ENCODE data around the gene SSBP2.
"Not testable (repeated sequence)": the region's sequence is repeated elsewhere in the genome, so short reads cannot be mapped to it uniquely, and the experiment has no call there.

The SSBP2 gene

DNA sequence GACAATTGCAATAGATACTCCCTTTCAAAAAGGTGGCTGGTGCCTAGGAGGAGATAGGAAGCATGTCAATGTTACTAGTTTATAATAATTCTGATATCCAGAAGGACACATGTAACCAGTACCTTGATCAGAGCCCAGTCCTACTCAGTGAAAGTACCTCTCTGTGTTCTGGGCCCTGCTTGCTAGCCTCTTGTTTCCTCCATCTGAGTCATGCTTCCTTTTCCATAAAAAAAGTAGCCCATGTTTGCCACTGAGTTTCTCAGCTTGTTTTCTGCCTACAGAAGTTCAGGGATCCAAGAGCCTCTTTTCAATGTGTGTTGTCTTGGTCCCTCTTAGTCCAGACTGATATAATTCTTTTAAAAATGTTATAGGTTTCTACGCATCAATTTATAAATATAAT, 149.0 kb downstream of the SSBP2 start:
- TF ChIP-seq, protein P1, sequence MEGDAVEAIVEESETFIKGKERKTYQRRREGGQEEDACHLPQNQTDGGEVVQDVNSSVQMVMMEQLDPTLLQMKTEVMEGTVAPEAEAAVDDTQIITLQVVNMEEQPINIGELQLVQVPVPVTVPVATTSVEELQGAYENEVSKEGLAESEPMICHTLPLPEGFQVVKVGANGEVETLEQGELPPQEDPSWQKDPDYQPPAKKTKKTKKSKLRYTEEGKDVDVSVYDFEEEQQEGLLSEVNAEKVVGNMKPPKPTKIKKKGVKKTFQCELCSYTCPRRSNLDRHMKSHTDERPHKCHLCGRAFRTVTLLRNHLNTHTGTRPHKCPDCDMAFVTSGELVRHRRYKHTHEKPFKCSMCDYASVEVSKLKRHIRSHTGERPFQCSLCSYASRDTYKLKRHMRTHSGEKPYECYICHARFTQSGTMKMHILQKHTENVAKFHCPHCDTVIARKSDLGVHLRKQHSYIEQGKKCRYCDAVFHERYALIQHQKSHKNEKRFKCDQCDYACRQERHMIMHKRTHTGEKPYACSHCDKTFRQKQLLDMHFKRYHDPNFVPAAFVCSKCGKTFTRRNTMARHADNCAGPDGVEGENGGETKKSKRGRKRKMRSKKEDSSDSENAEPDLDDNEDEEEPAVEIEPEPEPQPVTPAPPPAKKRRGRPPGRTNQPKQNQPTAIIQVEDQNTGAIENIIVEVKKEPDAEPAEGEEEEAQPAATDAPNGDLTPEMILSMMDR (IDR thresholded peaks at IDR 0.05; ENCODE audit: low read depth, low read length, missing control alignments) = no peak
- DNase-seq (ENCODE audit: low read depth) = no peak
- H3K4me3 ChIP-seq (ENCODE audit: low read depth, low read length) = no peak overlapping the region
- in situ Hi-C loops (cut with HindIII; ENCODE audit: low sequenced_read_pairs) = no loop called here

DNA sequence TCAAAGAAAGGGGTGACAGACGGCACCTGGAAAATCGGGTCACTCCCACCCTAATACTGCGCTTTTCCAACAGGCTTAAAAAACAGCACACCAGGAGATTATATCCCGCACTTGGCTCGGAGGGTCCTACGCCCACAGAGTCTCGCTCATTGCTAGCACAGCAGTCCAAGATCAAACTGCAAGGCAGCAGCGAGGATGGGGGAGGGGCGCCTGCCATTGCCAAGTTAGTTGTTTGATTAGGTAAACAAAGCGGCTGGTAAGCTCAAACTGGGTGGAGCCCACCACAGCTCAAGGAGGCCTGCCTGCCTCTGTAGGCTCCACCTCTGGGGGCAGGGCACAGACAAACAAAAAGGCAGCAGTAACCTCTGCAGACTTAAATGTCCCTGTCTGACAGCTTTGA, 158.8 kb downstream of the SSBP2 start:
- DNase-seq (ENCODE audit: low read depth); in situ Hi-C loops (cut with HindIII; ENCODE audit: low sequenced_read_pairs); H3K4me3 ChIP-seq (ENCODE audit: low read depth, low read length): not testable (repeated sequence)

DNA sequence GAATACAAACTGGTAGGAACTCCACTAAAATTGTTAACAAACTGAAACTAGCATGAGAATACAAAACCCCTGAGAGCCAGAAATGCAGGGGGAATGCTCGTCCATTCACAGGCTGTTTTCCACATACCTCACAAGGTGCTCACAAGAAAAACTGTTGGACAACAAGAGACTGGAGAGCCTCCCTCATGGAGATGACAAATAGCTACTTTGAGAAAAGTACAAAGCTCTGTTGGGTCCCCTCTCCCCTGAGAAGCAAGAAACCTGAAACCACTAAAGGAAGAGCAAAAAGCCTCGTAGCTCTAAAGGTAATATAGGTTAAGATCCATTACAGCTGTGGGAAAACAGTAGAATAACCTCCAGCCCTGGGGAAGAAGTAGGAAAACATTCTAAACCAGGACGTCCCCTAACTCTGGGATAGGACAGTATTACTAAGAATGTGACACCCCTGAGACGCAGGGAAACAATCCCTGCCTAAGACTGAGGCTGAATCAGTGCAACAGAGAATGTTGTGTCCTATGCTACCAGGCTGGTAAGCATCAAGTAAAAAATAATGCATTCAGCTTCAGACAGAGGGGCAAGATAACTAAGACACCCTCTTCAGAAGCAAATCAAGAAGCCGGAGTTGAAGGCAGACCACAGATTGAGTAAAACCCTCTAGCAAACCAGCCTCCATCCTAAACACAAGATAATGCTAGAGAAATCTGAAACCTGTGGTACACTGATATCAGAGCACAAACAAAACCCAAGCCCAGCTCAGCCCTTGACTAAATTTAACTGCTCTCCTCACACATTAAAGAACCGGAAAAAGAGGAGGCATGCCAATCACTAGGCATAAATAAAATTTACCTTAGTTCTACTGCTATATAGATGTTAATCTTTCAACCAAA, 160.2 kb downstream of the SSBP2 start:
- in situ Hi-C loops (cut with HindIII; ENCODE audit: low sequenced_read_pairs) = no loop called here
- TF ChIP-seq, protein P1 (IDR thresholded peaks at IDR 0.05; ENCODE audit: low read depth, low read length, missing control alignments) = no peak
- no peak for DNase-seq (ENCODE audit: low read depth)
- H3K4me3 ChIP-seq (ENCODE audit: low read depth, low read length) = no peak overlapping the region

DNA sequence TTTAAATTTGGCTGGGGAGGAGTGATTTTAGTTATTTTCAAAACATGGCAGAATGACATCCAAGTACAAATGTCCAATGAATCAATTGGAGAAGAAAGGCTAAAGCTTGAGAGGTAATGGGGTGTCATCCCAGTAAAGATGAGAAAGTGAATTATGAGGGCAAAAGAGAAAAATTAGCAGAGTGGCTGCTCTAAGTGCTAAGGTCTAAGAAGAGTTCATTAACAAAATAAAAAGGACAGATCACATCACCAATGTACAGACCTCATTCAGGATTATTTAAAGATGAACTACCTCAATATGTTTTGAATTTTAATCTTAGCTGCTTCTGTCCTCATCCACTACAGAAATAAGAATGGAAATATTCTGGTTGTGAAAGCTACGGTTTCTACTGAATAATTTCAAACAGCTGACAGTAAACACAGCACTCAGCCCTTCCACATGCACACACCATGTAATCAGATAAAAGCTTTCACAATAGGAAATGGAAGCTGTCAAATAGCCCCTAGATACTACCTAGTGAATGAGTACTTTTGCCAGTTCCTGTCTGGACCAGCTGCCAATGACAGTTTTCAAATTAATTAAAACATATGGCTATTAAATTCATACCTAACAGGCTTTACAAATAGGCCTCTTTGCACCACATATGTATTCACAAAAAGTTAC, 171.5 kb downstream of the SSBP2 start:
- TF ChIP-seq, protein P1 (IDR thresholded peaks at IDR 0.05; ENCODE audit: low read depth, low read length, missing control alignments) = no peak
- DNase-seq (ENCODE audit: low read depth) = peak; percentile 4
- in situ Hi-C loops (cut with HindIII; ENCODE audit: low sequenced_read_pairs) = no loop called here
- H3K4me3 ChIP-seq (ENCODE audit: low read depth, low read length) = no peak overlapping the region

DNA sequence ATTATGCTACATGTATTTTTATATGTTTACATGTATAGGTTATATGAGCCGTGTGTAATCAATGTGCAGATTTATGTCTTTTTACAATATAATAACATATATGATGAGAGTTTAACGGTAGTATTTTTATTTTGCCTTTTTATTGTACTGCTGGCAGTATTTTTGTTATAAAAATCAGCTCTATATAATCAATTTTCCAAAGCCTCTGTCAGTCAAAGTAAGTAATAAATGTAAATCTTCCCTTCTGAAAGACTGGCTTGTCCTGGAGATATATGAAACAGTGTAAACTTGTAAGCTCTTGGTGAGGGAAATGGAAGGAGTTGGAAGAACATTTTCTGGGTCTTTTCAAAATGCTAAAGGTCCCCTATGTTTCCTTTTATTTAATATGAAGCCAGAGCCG, 173.8 kb downstream of the SSBP2 start:
- H3K4me3 ChIP-seq (ENCODE audit: low read depth, low read length) = no peak overlapping the region
- TF ChIP-seq, protein P1 (IDR thresholded peaks at IDR 0.05; ENCODE audit: low read depth, low read length, missing control alignments) = no peak
- no peak for DNase-seq (ENCODE audit: low read depth)
- in situ Hi-C loops (cut with HindIII; ENCODE audit: low sequenced_read_pairs) = no loop called here

DNA sequence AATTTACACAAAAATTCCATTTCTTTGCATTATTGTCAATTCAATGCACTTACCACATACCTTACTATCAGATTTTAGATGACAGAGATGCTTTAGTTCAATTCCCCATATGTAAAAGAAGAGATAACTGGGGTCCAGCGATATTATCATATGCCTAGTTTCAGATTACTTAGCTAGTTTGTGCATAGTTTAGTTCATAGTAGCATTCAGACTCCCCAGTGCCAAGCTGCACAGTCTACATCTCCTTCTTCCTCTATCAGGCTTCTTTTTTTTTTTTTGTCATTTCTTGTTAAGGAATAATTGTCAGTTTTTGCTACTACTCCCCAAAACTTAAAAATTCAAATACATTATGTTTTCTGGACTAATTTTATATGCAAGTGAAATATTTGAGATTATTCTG, 175.0 kb downstream of the SSBP2 start:
- TF ChIP-seq, protein P1 (IDR thresholded peaks at IDR 0.05; ENCODE audit: low read depth, low read length, missing control alignments) = no peak
- DNase-seq (ENCODE audit: low read depth) = no peak
- in situ Hi-C loops (cut with HindIII; ENCODE audit: low sequenced_read_pairs) = no loop called here
- H3K4me3 ChIP-seq (ENCODE audit: low read depth, low read length) = no peak overlapping the region

DNA sequence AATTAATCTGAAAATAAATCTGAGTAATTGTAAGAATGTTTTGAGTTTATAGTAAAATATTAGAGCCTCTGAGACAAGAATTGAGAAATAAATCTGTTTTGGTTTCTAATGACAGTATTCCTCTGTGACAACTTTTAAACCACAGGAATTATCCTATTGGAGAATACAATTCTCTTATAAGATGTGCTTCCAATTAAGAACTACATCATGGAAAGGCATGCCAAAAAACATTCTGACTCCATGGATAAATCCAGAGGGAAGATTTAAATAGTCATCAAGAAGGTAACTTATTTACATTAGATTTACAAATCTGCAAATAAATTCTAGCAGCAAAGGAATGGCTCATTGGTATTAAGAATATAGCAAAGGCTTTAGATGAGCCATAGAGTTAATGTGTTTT, 178.7 kb downstream of the SSBP2 start:
- in situ Hi-C loops (cut with HindIII; ENCODE audit: low sequenced_read_pairs) = no loop called here
- no peak for DNase-seq (ENCODE audit: low read depth)
- TF ChIP-seq, protein P1 (IDR thresholded peaks at IDR 0.05; ENCODE audit: low read depth, low read length, missing control alignments) = no peak
- no peak overlapping the region for H3K4me3 ChIP-seq (ENCODE audit: low read depth, low read length)
